Measurements from ENCODE around the gene NELL1. TPM values are rescaled to one million over a fixed set of nuclear protein-coding genes. Genes with fewer than 3 reads are reported as not detected.

The NELL1 gene
- total and polyA plus RNA-seq, 2 donors (not counting 3 experiments of a cell fraction or from before 2014, with no cell fraction given): not detected

GRCh38 chr11:21511835-21512440, 842.6 kb downstream of the NELL1 start:
- intact Hi-C loops (cut with micrococcal nuclease): loop anchor here (2.0 kb wide), 1 partner anchor 863 kb away; no protein-coding TSS in a partner anchor
- DNase-seq (ENCODE audit: low read depth, low spot score) (no peak), FAIRE-seq (no peak)
- Histone ChIP-seq H3K4me1 (ENCODE audit: control insufficient read depth, extremely low read depth, insufficient read depth, low read length) (no peaks in the 10 kb centered on the region), H3K4me3 (replicated peaks in 1 of 3; ENCODE audit: insufficient read depth in 1 of 3, low read depth in 1 of 3, low read length in 3 of 3) (no peak overlapping the region), H3K9ac (replicated peaks; ENCODE audit: extremely low read depth, insufficient read depth, low read length) (no peak overlapping the region), H3K4me2 (ENCODE audit: insufficient read depth, low read length) (no peak overlapping the region), H3K27me3 (ENCODE audit: control insufficient read depth in 2 of 2, insufficient read depth in 2 of 2, low read length in 2 of 2) (no peaks in the 10 kb centered on the region), H3K27ac (ENCODE audit: insufficient read depth, low read depth, low read length) (no peak overlapping the region), H3K36me3 (ENCODE audit: control insufficient read depth in 2 of 2, extremely low read depth in 1 of 2, insufficient read depth in 2 of 2, low read length in 2 of 2) (no peaks in the 10 kb centered on the region), H4K20me1 (replicated peaks; ENCODE audit: control insufficient read depth, extremely low read depth, insufficient read depth, low read length) (no peaks in the 10 kb centered on the region), H2AFZ (ENCODE audit: low read depth, low read length) (no peak overlapping the region), H3K9me1 (replicated peaks; ENCODE audit: control insufficient read depth, extremely low read depth, insufficient read depth, low read length) (no peaks in the 10 kb centered on the region), H3K9me3 (replicated peaks; ENCODE audit: control insufficient read depth, insufficient read depth, low read length) (peaks cover 2% of the 10 kb centered on the region), H3K79me2 (ENCODE audit: control insufficient read depth, insufficient read depth, low read length) (no peaks in the 10 kb centered on the region)
- BruUV-seq (replicated peaks): no TSS peak
- ChIA-PET POLR2A (no interaction called here), CTCF (no interaction called here)
- TF ChIP-seq CTCF (IDR thresholded peaks at IDR 0.05; ENCODE audit: extremely low read depth in 1 of 2, insufficient read depth in 1 of 2, low read depth in 1 of 2, low read length in 2 of 2) (no peak), FOS (IDR thresholded peaks at IDR 0.05; ENCODE audit: borderline replicate concordance, insufficient read depth, low read length) (no peak), EZH2 (IDR thresholded peaks at IDR 0.05; ENCODE audit: borderline replicate concordance, low read depth, low read length, severe bottlenecking) (no peak), JUN (IDR thresholded peaks at IDR 0.05; ENCODE audit: borderline replicate concordance, insufficient read depth, insufficient read length, low read depth) (no peak)
- dilution Hi-C loops (cut with MboI; ENCODE audit: extremely low pct_ligation_motif_present, low sequenced_read_pairs): no loop called here

GRCh38 chr11:21514316-21514715, 844.9 kb downstream of the NELL1 start:
- H3K36me3 ChIP-seq (ENCODE audit: control insufficient read depth in 2 of 2, extremely low read depth in 1 of 2, insufficient read depth in 2 of 2, low read length in 2 of 2): no peaks in the 10 kb centered on the region
- peaks cover 2% of the 10 kb centered on the region for H3K9me3 ChIP-seq (replicated peaks; ENCODE audit: control insufficient read depth, insufficient read depth, low read length)
- no peaks in the 10 kb centered on the region for H3K9me1 ChIP-seq (replicated peaks; ENCODE audit: control insufficient read depth, extremely low read depth, insufficient read depth, low read length)
- H3K4me3 ChIP-seq (replicated peaks in 1 of 3; ENCODE audit: insufficient read depth in 1 of 3, low read depth in 1 of 3, low read length in 3 of 3): no peak overlapping the region
- TF ChIP-seq MAX (IDR thresholded peaks at IDR 0.05; ENCODE audit: insufficient read depth, insufficient read length) (no peak), FOS (IDR thresholded peaks at IDR 0.05; ENCODE audit: borderline replicate concordance, insufficient read depth, low read length) (no peak), MYC (IDR thresholded peaks at IDR 0.05; ENCODE audit: low read depth, low read length) (no peak), GATA2 (IDR thresholded peaks at IDR 0.05; ENCODE audit: insufficient read depth, insufficient read length, low read depth, low read length) (no peak), POLR2AphosphoS5 (IDR thresholded peaks at IDR 0.05; ENCODE audit: insufficient read depth, low read depth, low read length) (no peak), JUN (IDR thresholded peaks at IDR 0.05; ENCODE audit: borderline replicate concordance, insufficient read depth, insufficient read length, low read depth) (no peak), EZH2 (IDR thresholded peaks at IDR 0.05; ENCODE audit: borderline replicate concordance, low read depth, low read length, severe bottlenecking) (no peak), CTCF (IDR thresholded peaks at IDR 0.05; ENCODE audit: extremely low read depth in 1 of 2, insufficient read depth in 1 of 2, low read depth in 1 of 2, low read length in 2 of 2) (no peak), POLR2A (IDR thresholded peaks at IDR 0.05; ENCODE audit: low read depth, low read length) (no peak)
- H2AFZ ChIP-seq (ENCODE audit: low read depth, low read length): no peak overlapping the region
- no peak overlapping the region for H3K27ac ChIP-seq (ENCODE audit: insufficient read depth, low read depth, low read length)
- no TSS peak for BruUV-seq (replicated peaks)
- no peak for FAIRE-seq
- no peaks in the 10 kb centered on the region for H4K20me1 ChIP-seq (replicated peaks; ENCODE audit: control insufficient read depth, extremely low read depth, insufficient read depth, low read length)
- intact Hi-C loops (cut with micrococcal nuclease) (no loop called here), dilution Hi-C loops (cut with MboI; ENCODE audit: extremely low pct_ligation_motif_present, low sequenced_read_pairs) (no loop called here)
- no peak overlapping the region for H3K9ac ChIP-seq (replicated peaks; ENCODE audit: extremely low read depth, insufficient read depth, low read length)
- H3K4me2 ChIP-seq (ENCODE audit: insufficient read depth, low read length): no peak overlapping the region
- H3K79me2 ChIP-seq (ENCODE audit: control insufficient read depth, insufficient read depth, low read length): no peaks in the 10 kb centered on the region
- no peaks in the 10 kb centered on the region for H3K27me3 ChIP-seq (ENCODE audit: control insufficient read depth in 2 of 2, insufficient read depth in 2 of 2, low read length in 2 of 2)
- CTCF ChIA-PET: no interaction called here
- POLR2A ChIA-PET: no interaction called here
- DNase-seq (ENCODE audit: low read depth, low spot score): no peak
- no peaks in the 10 kb centered on the region for H3K4me1 ChIP-seq (ENCODE audit: control insufficient read depth, extremely low read depth, insufficient read depth, low read length)

Measured in endothelial cell of umbilical vein (primary cell).